ENCODE data around the gene PWWP2B. TPM values are rescaled to one million over a fixed set of nuclear protein-coding genes. Genes with fewer than 3 reads are reported as not detected.

Gene PWWP2B
- total RNA-seq, 1 donor from 2014 or later: 12.0 TPM

GRCh38 chr10:132385389-132385667 is 11.7 kb upstream of the PWWP2B start:
- no peak for FAIRE-seq
- H3K79me2 ChIP-seq (ENCODE audit: insufficient read depth, low read length): no peaks in the 10 kb centered on the region
- no peak overlapping the region for H3K27ac ChIP-seq (ENCODE audit: low read depth, low read length)
- no peak overlapping the region for H2AFZ ChIP-seq (ENCODE audit: low read depth, low read length)
- no peaks in the 10 kb centered on the region for H4K20me1 ChIP-seq (ENCODE audit: insufficient read depth, low read length)
- TF ChIP-seq CTCF (IDR thresholded peaks at IDR 0.05; ENCODE audit: insufficient read depth, low read depth, low read length) (no peak), EZH2 (IDR thresholded peaks at IDR 0.05; ENCODE audit: insufficient read depth, low read length) (no peak)
- DNase-seq (ENCODE audit: low read depth): no peak
- no peaks in the 10 kb centered on the region for H3K27me3 ChIP-seq (ENCODE audit: insufficient read depth, low read length)
- H3K9me3 ChIP-seq (ENCODE audit: insufficient read depth, low read depth, low read length): no peaks in the 10 kb centered on the region
- Mint-ChIP-seq H3K27ac (ENCODE audit: unreplicated experiment) (peak overlapping the region; percentile 4), H3K9me3 (ENCODE audit: unreplicated experiment) (peaks cover 6% of the 10 kb centered on the region), H3K4me3 (ENCODE audit: unreplicated experiment) (no peak overlapping the region), H3K4me1 (ENCODE audit: low read depth, unreplicated experiment) (no peaks in the 10 kb centered on the region), H3K27me3 (ENCODE audit: low read depth, unreplicated experiment) (peaks cover 10% of the 10 kb centered on the region), H3K36me3 (ENCODE audit: low read depth, unreplicated experiment) (peaks cover 2% of the 10 kb centered on the region)
- H3K9ac ChIP-seq (ENCODE audit: low read length): no peak overlapping the region
- no peaks in the 10 kb centered on the region for H3K36me3 ChIP-seq (ENCODE audit: insufficient read depth, low read length)
- H3K4me1 ChIP-seq (ENCODE audit: insufficient read depth, low read length): no peaks in the 10 kb centered on the region
- no peak overlapping the region for H3K4me2 ChIP-seq (ENCODE audit: low read length)
- no peak overlapping the region for H3K4me3 ChIP-seq (ENCODE audit: insufficient read depth, low read depth, low read length)

DNA sequence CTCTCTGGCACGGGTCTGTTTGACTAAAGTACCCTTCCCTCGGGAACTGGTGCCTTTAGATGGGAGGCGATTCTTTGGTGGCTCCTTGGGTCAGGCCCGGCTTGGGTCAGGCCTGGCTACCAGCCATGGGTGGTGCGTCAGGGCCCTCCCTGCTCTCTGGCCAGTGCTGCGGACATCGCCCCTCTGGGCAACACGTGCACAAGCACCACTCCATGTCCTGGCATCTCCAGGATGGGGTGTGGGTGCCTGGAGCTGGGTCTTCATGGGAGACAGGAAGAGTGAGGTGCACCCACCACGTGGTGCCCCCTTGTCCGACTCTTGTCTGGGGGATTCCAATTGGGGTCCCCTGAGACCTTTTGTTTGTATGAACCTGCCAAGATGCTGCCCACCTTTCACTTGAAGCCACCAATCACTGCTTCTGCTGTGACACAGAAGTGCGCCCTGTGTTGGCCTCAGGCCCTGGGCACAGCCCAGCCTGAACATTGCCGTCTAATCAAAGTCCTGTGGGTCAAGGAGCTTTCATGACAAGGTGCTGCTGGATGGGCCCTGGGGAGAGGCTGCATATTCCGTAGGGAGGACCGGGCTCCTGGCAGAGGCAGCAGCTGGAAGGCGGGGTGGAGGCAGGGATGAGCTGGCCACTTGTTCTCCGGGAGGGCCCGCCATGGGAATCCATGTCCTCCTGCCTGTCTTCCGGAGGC is 11.1 kb upstream of the PWWP2B start:
- Mint-ChIP-seq H3K4me1 (ENCODE audit: low read depth, unreplicated experiment) (no peaks in the 10 kb centered on the region), H3K27ac (ENCODE audit: unreplicated experiment) (no peak overlapping the region), H3K9me3 (ENCODE audit: unreplicated experiment) (peaks cover 6% of the 10 kb centered on the region)

More for the DNA sequence above, 11.1 kb upstream of the PWWP2B start:
- Histone ChIP-seq H3K4me2 (ENCODE audit: low read length) (no peak overlapping the region), H3K4me1 (ENCODE audit: insufficient read depth, low read length) (no peaks in the 10 kb centered on the region), H4K20me1 (ENCODE audit: insufficient read depth, low read length) (no peaks in the 10 kb centered on the region), H3K9ac (ENCODE audit: low read length) (no peak overlapping the region), H3K9me3 (ENCODE audit: insufficient read depth, low read depth, low read length) (no peaks in the 10 kb centered on the region), H2AFZ (ENCODE audit: low read depth, low read length) (no peak overlapping the region), H3K27ac (ENCODE audit: low read depth, low read length) (no peak overlapping the region), H3K36me3 (ENCODE audit: insufficient read depth, low read length) (no peaks in the 10 kb centered on the region), H3K4me3 (ENCODE audit: insufficient read depth, low read depth, low read length) (no peak overlapping the region), H3K79me2 (ENCODE audit: insufficient read depth, low read length) (no peaks in the 10 kb centered on the region), H3K27me3 (ENCODE audit: insufficient read depth, low read length) (no peaks in the 10 kb centered on the region)
- FAIRE-seq: no peak
- Mint-ChIP-seq H3K27me3 (ENCODE audit: low read depth, unreplicated experiment) (peaks cover 15% of the 10 kb centered on the region), H3K4me3 (ENCODE audit: unreplicated experiment) (no peak overlapping the region), H3K36me3 (ENCODE audit: low read depth, unreplicated experiment) (peaks cover 2% of the 10 kb centered on the region)
- no peak for DNase-seq (ENCODE audit: low read depth)
- no peak for TF ChIP-seq EZH2 (IDR thresholded peaks at IDR 0.05; ENCODE audit: insufficient read depth, low read length)
- no peak for TF ChIP-seq CTCF (IDR thresholded peaks at IDR 0.05; ENCODE audit: insufficient read depth, low read depth, low read length)
